Natural killer cell (primary cell): ENCODE data around the gene SSH2. TPM values are rescaled to one million over a fixed set of nuclear protein-coding genes. Genes with fewer than 3 reads are reported as not detected.

Experiments
- ATAC-seq, 3 donors: fragments of 150-1000 bp in 2 of 3; fragments of 200-7000 bp in 1 of 3; cut with Tn5 transposase; 1 replicate in 1 of 3; 2 replicates in 2 of 3; pipeline ENCODE4 v1.10.0; 2021; ENCODE audit warnings: mild to moderate bottlenecking in 2 of 3, moderate library complexity in 2 of 3
- DNase-seq, 2 donors: peaks; one replicate each; pipeline versions ENCODE4 v3.0.0 to v3.0.0-alpha.2; 2013 to 2021; ENCODE audit warnings: mixed read lengths in 1 of 2
- H3K27ac ChIP-seq: one replicate; pipeline ENCODE4 v1.5.1; 2013; ENCODE audit warnings: mild to moderate bottlenecking, low read length
- H3K27me3 ChIP-seq: one replicate; pipeline ENCODE4 v1.6.1; 2013; ENCODE audit warnings: low read length; ENCODE audit not compliant: control insufficient read depth, insufficient read depth
- H3K36me3 ChIP-seq: one replicate; pipeline ENCODE4 v1.6.1; 2013; ENCODE audit warnings: low read length; ENCODE audit not compliant: control insufficient read depth, insufficient read depth
- H3K4me1 ChIP-seq: one replicate; pipeline ENCODE4 v1.6.1; 2013; ENCODE audit warnings: low read length; ENCODE audit not compliant: control insufficient read depth, insufficient read depth
- H3K4me3 ChIP-seq: one replicate; pipeline ENCODE4 v1.5.1; 2013; ENCODE audit warnings: low read length
- H3K9me3 ChIP-seq: one replicate; pipeline ENCODE4 v1.6.1; 2013; ENCODE audit warnings: low read length; ENCODE audit not compliant: control insufficient read depth, insufficient read depth
- H3K27ac Mint-ChIP-seq, 2 donors: one replicate each; pipeline ENCODE4 v1.8.0; 2022; ENCODE audit warnings: mild to moderate bottlenecking in 2 of 2, mixed read lengths in 2 of 2, moderate library complexity in 1 of 2
- H3K27me3 Mint-ChIP-seq, 2 donors: one replicate each; pipeline ENCODE4 v1.8.0; 2022; ENCODE audit warnings: low read depth in 2 of 2, mixed read lengths in 2 of 2
- H3K36me3 Mint-ChIP-seq: one replicate; pipeline ENCODE4 v1.8.0; 2022; ENCODE audit warnings: mixed read lengths
- H3K4me1 Mint-ChIP-seq, 2 donors: one replicate each; pipeline ENCODE4 v1.8.0; 2022; ENCODE audit warnings: mixed read lengths in 2 of 2
- H3K4me3 Mint-ChIP-seq: one replicate; pipeline ENCODE4 v1.8.0; 2022; ENCODE audit warnings: mild to moderate bottlenecking, moderate library complexity, mixed read lengths
- H3K9me3 Mint-ChIP-seq, 2 donors: one replicate each; pipeline ENCODE4 v1.8.0; 2022; ENCODE audit warnings: mixed read lengths in 2 of 2
- CTCF ChIP-seq: fragments of 200-600 bp; IDR thresholded peaks from one replicate; pipeline ENCODE4 v1.8.0; 2022; ENCODE audit warnings: antibody characterized with exemption
- WGBS: methylation state at CpG from one replicate; pipeline ENCODE4 v1.1.7; 2013; ENCODE audit warnings: missing lambda C conversion rate; ENCODE audit not compliant: insufficient coverage; 5-methylcytosine and 5-hydroxymethylcytosine counted together
- intact Hi-C: fragments of 100-400 bp; cut with micrococcal nuclease; formaldehyde crosslinking; loops from one replicate; pipeline ENCODE4 v1.14.2; 2022
- total RNA-seq, 4 donors: library from RNA; stranded (reverse); fragments of 120-200 nt in 1 of 4; gene quantifications; one replicate each; pipeline versions ENCODE4 v1.2.3 to v1.2.4, GENCODE V29; 2013 to 2022

Gene SSH2
- total RNA-seq, 3 donors from 2014 or later (not counting 1 experiment from before 2014, with no cell fraction given): 124 to 166 (median 144) TPM

- TF ChIP-seq CTCF: no peak
- ATAC-seq (no peak), DNase-seq (no peak)
- intact Hi-C loops: no loop called here
- Histone ChIP-seq H3K27ac (no peak overlapping the region), H3K9me3 (no peaks in the 10 kb centered on the region), H3K36me3 (no peaks in the 10 kb centered on the region), H3K4me1 (no peaks in the 10 kb centered on the region), H3K4me3 (no peak overlapping the region), H3K27me3 (no peaks in the 10 kb centered on the region)
- Mint-ChIP-seq H3K27ac (no peak overlapping the region), H3K4me3 (no peak overlapping the region), H3K27me3 (no peaks in the 10 kb centered on the region), H3K36me3 (no peaks in the 10 kb centered on the region), H3K9me3 (no peaks in the 10 kb centered on the region), H3K4me1 (peaks cover 23 to 38% of the 10 kb centered on the region in 2 donors)
- WGBS: 92% methylated on average over 1 of the region's 1 CpG
Observed at GRCh38 chr17:29918016-29918415, 12.0 kb downstream of the SSH2 start.

GRCh38 chr17:29914819-29915537 lies 15.1 kb downstream of the SSH2 start:
- no peaks in the 10 kb centered on the region for H3K27me3 ChIP-seq
- no peak overlapping the region for H3K27ac ChIP-seq
- DNase-seq: no peak
- Mint-ChIP-seq H3K27ac (peak overlapping the region in 1 of 2 donors; percentile 37), H3K4me3 (no peak overlapping the region), H3K27me3 (no peaks in the 10 kb centered on the region), H3K9me3 (no peaks in the 10 kb centered on the region), H3K4me1 (peaks cover 26 to 29% of the 10 kb centered on the region in 2 donors), H3K36me3 (no peaks in the 10 kb centered on the region)
- no peak for ATAC-seq
- WGBS: 89% methylated on average over 1 of the region's 2 CpGs
- H3K4me3 ChIP-seq: no peak overlapping the region
- TF ChIP-seq CTCF: no peak
- no peaks in the 10 kb centered on the region for H3K36me3 ChIP-seq
- intact Hi-C loops: no loop called here
- no peaks in the 10 kb centered on the region for H3K9me3 ChIP-seq
- H3K4me1 ChIP-seq: no peaks in the 10 kb centered on the region

GRCh38 chr17:29911641-29912177 lies 18.3 kb downstream of the SSH2 start:
- H3K27ac ChIP-seq: no peak overlapping the region
- Mint-ChIP-seq H3K27ac (no peak overlapping the region), H3K27me3 (no peaks in the 10 kb centered on the region), H3K36me3 (no peaks in the 10 kb centered on the region), H3K4me1 (peaks cover 14 to 15% of the 10 kb centered on the region in 2 donors), H3K9me3 (no peaks in the 10 kb centered on the region), H3K4me3 (no peak overlapping the region)
- H3K27me3 ChIP-seq: no peaks in the 10 kb centered on the region
- H3K4me3 ChIP-seq: no peak overlapping the region
- no peak for ATAC-seq
- H3K9me3 ChIP-seq: no peaks in the 10 kb centered on the region
- no peaks in the 10 kb centered on the region for H3K36me3 ChIP-seq
- intact Hi-C loops: no loop called here
- no peaks in the 10 kb centered on the region for H3K4me1 ChIP-seq
- TF ChIP-seq CTCF: no peak
- DNase-seq: no peak
